Measurements from ENCODE around the gene RANBP17. TPM values are rescaled to one million over a fixed set of nuclear protein-coding genes. Genes with fewer than 3 reads are reported as not detected.

The RANBP17 gene
- total RNA-seq, 6 donors from 2014 or later = 12.6 to 81.4 (median 23.9) TPM

GRCh38 chr5:171157775-171158174 is 296.0 kb downstream of the RANBP17 start:
- TF ChIP-seq CTCF (IDR thresholded peaks at IDR 0.05) (no peak), EP300 (IDR thresholded peaks at IDR 0.05) (no peak), POLR2AphosphoS5 (IDR thresholded peaks at IDR 0.05) (no peak), POLR2A (IDR thresholded peaks at IDR 0.05) (no peak)
- Histone ChIP-seq H3K4me1 (no peaks in the 10 kb centered on the region), H3K9me3 (no peaks in the 10 kb centered on the region), H3K4me3 (no peak overlapping the region), H3K36me3 (no peaks in the 10 kb centered on the region), H3K27me3 (no peaks in the 10 kb centered on the region), H3K27ac (no peak overlapping the region)
- DNase-seq = no peak
- ATAC-seq (ENCODE audit: low FRiP score in 2 of 2) = no peak
- 87 to 92% methylated on average over 1 of the region's 1 CpG for WGBS, 2 donors

GRCh38 chr5:171158581-171158980 is 296.8 kb downstream of the RANBP17 start:
- DNase-seq (no peak), ATAC-seq (ENCODE audit: low FRiP score in 2 of 2) (no peak)
- Histone ChIP-seq H3K27me3 (no peaks in the 10 kb centered on the region), H3K4me3 (no peak overlapping the region), H3K36me3 (no peaks in the 10 kb centered on the region), H3K27ac (no peak overlapping the region), H3K9me3 (no peaks in the 10 kb centered on the region), H3K4me1 (no peaks in the 10 kb centered on the region)
- no peak for TF ChIP-seq EP300 (IDR thresholded peaks at IDR 0.05)
- TF ChIP-seq POLR2AphosphoS5 (IDR thresholded peaks at IDR 0.05) = no peak
- TF ChIP-seq POLR2A (IDR thresholded peaks at IDR 0.05) = no peak
- no peak for TF ChIP-seq CTCF (IDR thresholded peaks at IDR 0.05)
- 79 to 94% methylated on average over 1 of the region's 1 CpG for WGBS, 2 donors

GRCh38 chr5:171162165-171162564 is 300.3 kb downstream of the RANBP17 start:
- H3K4me1 ChIP-seq = no peaks in the 10 kb centered on the region
- no peak for DNase-seq

GRCh38 chr5:171162596-171162995 is 300.8 kb downstream of the RANBP17 start:
- no peak for TF ChIP-seq POLR2AphosphoS5 (IDR thresholded peaks at IDR 0.05)
- TF ChIP-seq POLR2A (IDR thresholded peaks at IDR 0.05) = no peak
- TF ChIP-seq EP300 (IDR thresholded peaks at IDR 0.05) = no peak
- TF ChIP-seq CTCF (IDR thresholded peaks at IDR 0.05) = no peak
- no peaks in the 10 kb centered on the region for H3K36me3 ChIP-seq
- no peaks in the 10 kb centered on the region for H3K27me3 ChIP-seq
- no peaks in the 10 kb centered on the region for H3K9me3 ChIP-seq
- no peak for DNase-seq
- H3K4me3 ChIP-seq = no peak overlapping the region
- no peak for ATAC-seq (ENCODE audit: low FRiP score in 2 of 2)
- H3K27ac ChIP-seq = no peak overlapping the region
- H3K4me1 ChIP-seq = no peaks in the 10 kb centered on the region
- 82 to 100% methylated on average over 1 of the region's 1 CpG for WGBS, 2 donors

More at GRCh38 chr5:171162165-171162564, 300.3 kb downstream of the RANBP17 start:
- Histone ChIP-seq H3K4me3 (no peak overlapping the region), H3K36me3 (no peaks in the 10 kb centered on the region), H3K27ac (no peak overlapping the region), H3K9me3 (no peaks in the 10 kb centered on the region), H3K27me3 (no peaks in the 10 kb centered on the region)
- ATAC-seq (ENCODE audit: low FRiP score in 2 of 2) = no peak
- WGBS, 2 donors = 100% methylated on average over 1 of the region's 1 CpG
- TF ChIP-seq POLR2A (IDR thresholded peaks at IDR 0.05) = no peak
- no peak for TF ChIP-seq EP300 (IDR thresholded peaks at IDR 0.05)
- TF ChIP-seq POLR2AphosphoS5 (IDR thresholded peaks at IDR 0.05) = no peak
- no peak for TF ChIP-seq CTCF (IDR thresholded peaks at IDR 0.05)

- no peak overlapping the region for H3K27ac ChIP-seq
- no peak for ATAC-seq (ENCODE audit: low FRiP score in 2 of 2)
- H3K36me3 ChIP-seq = no peaks in the 10 kb centered on the region
- DNase-seq = no peak
- no peaks in the 10 kb centered on the region for H3K9me3 ChIP-seq
- no peak for TF ChIP-seq POLR2AphosphoS5 (IDR thresholded peaks at IDR 0.05)
- TF ChIP-seq POLR2A (IDR thresholded peaks at IDR 0.05) = no peak
- no peak for TF ChIP-seq CTCF (IDR thresholded peaks at IDR 0.05)
- TF ChIP-seq EP300 (IDR thresholded peaks at IDR 0.05) = no peak
- H3K4me1 ChIP-seq = no peaks in the 10 kb centered on the region
- no peaks in the 10 kb centered on the region for H3K27me3 ChIP-seq
- no peak overlapping the region for H3K4me3 ChIP-seq
These were observed 304.9 kb downstream of the RANBP17 start for GRCh38 chr5:171166766-171167165.
